Stimulated activated CD8-positive, alpha-beta memory T cell treated with anti-CD3 and anti-CD28 coated beads, Interleukin-4, amount 100 ng/mL, for 1 hour (primary cell): Measurements from ENCODE around the gene CBX4.

Experiments
- DNase-seq, 2 donors: peaks; one replicate each; pipeline ENCODE4 v3.0.0-alpha.2; 2020; ENCODE audit warnings: low read depth in 2 of 2, low spot score in 1 of 2

CBX4 gene

GRCh38 chr17:79842656-79843473 is 3.6 kb upstream of the CBX4 start:
- DNase-seq = no peak

GRCh38 chr17:79842136-79842655 is 3.0 kb upstream of the CBX4 start:
- DNase-seq = no peak

DNA sequence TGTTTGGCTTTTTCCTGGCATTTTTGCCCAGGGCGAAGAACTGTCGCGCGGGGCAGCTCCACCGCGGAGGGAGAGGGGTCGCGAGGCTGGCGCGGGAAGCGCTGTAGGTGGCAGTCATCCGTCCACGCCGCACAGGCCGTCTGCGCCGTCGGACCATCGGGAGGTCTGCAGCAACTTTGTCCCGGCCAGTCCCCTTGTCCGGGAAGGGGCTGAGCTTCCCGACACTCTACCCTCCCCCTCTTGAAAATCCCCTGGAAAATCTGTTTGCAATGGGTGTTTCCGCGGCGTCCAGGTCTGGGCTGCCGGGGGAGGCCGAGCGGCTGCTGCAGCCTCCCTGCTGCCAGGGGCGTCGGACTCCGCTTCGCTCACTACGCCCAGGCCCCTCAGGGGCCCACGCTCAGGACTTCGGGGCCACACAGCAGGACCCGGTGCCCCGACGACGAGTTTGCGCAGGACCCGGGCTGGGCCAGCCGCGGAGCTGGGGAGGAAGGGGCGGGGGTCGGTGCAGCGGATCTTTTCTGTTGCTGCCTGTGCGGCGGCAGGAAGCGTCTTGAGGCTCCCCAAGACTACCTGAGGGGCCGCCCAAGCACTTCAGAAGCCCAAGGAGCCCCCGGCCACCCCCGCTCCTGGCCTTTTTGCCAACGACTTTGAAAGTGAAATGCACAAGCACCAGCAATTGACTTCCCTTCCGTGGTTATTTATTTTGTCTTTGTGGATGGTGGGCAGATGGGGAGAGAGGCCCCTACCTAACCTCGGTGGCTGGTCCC is 2.3 kb upstream of the CBX4 start:
- DNase-seq = no peak

DNA sequence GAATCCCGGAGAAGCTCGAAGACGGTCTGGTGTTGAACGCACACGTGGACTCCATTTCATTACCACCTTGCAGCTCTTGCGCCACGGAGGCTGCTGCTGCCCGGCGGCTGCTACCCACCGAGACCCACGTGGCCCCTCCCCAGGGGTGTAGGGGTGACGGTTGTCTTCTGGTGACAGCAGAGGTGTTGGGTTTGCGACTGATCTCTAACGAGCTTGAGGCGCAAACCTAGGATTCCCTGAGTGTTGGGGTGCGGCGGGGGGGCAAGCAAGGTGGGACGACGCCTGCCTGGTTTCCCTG is 1.7 kb upstream of the CBX4 start:
- DNase-seq = no peak

DNA sequence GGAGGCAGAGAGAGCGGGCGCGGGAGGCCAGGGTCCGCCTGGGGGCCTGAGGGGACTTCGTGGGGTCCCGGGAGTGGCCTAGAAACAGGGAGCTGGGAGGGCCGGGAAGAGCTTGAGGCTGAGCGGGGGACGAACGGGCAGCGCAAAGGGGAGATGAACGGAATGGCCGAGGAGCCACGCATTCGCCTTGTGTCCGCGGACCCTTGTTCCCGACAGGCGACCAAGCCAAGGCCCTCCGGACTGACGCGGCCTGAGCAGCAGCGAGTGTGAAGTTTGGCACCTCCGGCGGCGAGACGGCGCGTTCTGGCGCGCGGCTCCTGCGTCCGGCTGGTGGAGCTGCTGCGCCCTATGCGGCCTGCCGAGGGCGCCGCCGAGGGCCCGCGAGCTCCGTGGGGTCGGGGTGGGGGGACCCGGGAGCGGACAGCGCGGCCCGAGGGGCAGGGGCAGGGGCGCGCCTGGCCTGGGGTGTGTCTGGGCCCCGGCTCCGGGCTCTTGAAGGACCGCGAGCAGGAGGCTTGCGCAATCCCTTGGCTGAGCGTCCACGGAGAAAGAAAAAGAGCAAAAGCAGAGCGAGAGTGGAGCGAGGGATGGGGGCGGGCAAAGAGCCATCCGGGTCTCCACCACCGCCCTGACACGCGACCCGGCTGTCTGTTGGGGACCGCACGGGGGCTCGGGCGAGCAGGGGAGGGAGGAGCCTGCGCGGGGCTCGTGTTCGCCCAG is 1.2 kb upstream of the CBX4 start:
- DNase-seq = no peak

GRCh38 chr17:79838522-79839274 is 542 bp downstream of the CBX4 start:
- DNase-seq = no peak

- no peak for DNase-seq
These were observed 1.2 kb downstream of the CBX4 start for GRCh38 chr17:79837888-79838521.

DNA sequence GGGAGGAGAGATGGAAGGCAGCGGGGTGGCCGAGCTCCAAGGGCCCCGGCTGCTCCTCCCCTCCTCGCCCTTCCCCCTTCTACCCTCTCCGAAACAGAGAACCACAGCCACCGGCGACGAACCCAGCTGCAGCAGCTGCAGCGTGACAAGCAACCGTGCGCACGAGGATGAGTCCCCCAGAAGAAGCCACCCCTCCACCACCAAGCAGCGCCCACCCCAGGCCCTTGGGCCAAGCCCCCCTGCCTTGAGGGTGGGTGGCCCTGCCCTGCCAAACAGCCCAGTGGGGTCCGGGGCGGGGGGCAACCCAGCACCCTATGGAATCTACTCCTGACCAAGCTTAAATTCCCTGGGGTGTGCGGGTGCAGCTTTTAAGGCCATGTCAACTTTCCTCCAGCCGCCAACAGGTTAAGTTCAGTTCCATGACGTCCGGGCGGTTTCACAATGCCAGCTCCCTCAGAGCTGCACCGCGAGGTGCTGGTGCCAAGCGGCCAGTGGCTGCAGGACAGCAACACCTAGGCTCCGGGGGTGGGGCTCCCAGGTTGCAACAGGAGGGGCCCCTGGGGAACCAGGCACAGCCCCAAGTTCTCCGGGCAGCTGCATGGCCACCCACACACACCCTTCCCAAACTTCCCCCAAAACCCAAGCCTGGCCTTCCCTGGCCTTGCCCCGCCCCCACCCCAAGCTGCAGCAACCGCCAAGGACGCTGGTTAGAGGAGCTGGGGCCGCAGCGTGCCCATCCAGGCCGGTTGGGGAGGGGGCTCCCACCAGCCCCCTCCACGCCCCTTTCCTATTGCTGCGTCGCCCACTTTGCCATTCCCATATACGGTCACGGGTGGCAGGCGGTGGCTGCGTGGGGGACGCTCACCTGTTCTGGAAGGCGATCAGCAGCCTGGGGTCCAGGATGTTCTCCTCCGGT is 2.0 kb downstream of the CBX4 start:
- DNase-seq = no peak

DNA sequence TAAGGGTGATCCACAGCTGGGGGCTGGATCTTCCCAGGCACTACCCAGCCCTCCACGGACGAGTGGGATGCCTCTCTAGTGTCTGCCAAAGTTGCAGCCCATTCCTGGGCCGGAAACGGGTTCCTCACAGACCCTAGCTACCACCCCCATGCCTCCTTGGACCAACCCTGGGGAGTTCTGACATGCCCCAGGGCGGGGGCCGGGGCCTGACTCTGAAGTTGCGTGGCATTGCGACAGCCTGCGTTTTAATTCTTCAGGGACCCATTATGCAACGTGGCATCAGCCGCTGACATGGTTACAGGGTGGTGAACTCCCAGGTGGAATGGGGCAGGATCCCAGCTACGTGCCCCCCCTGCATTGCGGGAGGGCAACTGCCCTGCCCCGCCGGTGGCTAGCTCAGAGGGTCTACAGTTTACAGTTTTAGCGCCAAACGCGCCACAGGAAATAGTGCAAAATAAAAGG is 2.7 kb downstream of the CBX4 start:
- no peak for DNase-seq

- no peak for DNase-seq
These were observed 3.2 kb downstream of the CBX4 start for GRCh38 chr17:79835953-79836509.

DNA sequence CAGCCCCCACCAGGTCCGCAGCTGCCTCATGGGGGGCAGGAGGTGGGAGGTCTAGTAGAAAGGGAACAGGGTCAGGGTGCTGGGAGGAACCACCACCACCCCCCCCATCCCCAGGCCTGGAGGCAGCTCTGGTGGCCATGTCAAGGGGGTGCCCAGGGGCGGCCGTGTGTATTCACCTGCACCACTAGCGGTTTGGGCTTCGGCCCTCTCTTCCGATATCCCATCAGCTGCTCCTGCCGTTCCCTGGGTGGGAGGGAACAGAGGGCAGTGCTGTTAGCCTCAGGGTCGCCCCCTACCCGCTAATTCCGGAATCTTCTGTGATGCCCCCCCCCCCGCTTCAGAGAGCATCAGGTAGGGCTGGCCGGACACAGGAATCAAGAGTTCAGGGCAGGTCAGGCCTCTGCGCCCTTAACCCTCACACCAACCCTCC is 3.8 kb downstream of the CBX4 start:
- no peak for DNase-seq

DNA sequence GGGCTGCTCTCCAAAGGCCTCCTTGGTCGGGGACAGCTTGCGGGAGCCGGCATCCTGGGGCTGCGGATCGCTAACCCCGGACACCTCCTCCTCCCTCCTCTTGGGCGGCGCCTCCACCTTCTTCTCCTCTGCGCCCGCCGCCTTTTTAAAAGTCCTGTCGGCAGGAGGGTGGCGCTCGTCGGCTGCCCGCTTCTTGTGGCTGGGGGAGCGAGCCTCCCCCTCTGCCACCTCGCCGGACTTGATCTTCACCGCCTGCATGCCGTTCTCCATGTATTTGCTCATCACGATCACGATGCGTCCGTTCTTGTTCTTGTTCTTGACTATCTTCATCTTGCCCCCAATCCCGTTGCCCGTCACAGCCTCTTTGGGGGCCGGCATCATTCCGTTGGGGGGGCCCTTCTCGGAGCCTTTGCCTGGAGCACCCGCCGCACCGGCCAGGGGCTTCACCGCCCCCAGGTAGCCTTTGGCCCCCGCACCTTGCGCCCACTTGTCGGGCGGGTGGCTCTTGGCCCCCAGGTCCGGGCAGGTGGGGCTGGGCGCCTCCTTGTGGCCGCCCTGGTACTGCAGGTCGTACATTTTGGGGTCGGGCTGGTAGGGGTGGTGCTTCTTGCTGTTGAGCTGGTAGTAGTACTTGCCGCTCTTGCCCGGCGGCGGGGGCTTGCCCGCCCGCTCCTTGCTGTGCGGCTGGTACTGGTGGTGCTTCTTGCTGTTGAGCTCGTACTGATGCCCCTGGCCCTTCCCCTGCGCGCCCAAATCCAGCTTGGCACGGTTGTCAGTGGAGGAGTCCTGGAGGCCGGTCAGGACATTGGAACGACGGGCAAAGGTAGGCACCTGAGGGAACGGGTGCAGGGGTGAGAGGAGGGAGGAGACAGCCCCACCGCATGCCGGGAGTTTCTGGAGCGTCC is 4.4 kb downstream of the CBX4 start:
- no peak for DNase-seq

DNA sequence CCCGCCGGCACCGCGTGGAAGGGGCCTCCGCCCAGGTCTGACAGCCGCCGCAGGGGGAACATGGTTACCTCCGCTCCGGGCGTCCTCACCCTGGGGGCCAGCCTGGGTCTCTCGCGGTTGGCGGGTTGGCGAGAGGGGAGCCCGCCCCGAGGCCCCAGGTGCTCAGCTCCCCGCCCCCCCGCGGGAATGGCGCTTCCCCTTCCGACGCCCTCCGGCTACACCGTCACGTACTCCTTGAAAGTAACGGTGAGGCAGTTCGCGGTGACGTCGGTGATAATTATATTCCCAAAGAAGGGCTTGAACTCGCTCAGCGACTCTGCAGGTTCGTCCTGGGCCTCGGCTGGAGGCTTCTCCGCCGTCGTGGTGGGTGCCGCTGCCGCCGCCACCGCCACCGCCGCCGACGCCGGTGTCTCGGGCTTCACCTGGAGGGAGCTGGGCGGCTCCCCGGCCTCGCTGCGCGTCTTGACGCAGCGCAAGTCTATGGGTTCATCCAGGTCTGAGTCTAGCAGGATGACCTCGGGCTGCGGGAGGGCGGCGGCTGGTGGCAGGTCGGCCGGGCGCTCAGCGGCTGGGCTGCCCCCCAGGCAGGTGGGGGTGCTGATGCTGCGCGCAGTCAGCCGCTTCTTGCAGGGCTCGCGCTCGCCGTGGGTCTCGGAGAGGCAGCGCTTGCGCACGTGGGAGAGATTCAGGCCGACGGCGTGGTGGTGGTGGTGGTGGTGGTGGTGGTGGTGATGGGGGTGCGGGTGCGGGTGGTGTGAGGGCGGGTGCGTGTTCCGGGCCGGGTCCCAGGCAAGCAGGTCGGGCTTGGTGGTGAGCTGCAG is 5.3 kb downstream of the CBX4 start:
- DNase-seq = no peak

- DNase-seq = no peak
These were observed 6.2 kb downstream of the CBX4 start for GRCh38 chr17:79833110-79833450.

GRCh38 chr17:79832218-79833109 is 6.8 kb downstream of the CBX4 start:
- no peak for DNase-seq
